Stimulated activated CD4-positive, alpha-beta T cell treated with anti-CD3 and anti-CD28 coated beads, Interleukin-15, amount 100 ng/mL, for 24 hours (primary cell): ENCODE results near the gene ACTRT2.

Experiments
- DNase-seq: peaks from one replicate; pipeline ENCODE4 v3.0.0-alpha.2; 2020

Gene ACTRT2

DNA sequence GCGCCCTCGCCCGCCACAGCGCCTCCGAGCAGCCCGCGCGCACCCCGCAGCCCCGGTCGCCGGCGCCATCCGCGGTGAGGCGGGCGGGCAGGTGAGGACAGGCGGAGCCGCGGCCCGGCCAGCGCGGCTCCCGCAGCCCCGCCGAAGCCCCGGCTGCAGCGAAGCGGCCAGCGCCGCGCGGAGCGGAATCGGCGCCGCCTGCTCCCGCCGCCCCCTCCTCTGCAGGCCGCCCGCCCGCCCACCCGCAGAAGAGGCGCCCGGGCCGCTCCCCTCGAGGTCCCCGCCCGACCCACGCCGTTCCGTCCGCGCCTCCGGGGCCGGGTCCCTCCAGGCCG, 49.0 kb downstream of the ACTRT2 start:
- DNase-seq = no peak

DNA sequence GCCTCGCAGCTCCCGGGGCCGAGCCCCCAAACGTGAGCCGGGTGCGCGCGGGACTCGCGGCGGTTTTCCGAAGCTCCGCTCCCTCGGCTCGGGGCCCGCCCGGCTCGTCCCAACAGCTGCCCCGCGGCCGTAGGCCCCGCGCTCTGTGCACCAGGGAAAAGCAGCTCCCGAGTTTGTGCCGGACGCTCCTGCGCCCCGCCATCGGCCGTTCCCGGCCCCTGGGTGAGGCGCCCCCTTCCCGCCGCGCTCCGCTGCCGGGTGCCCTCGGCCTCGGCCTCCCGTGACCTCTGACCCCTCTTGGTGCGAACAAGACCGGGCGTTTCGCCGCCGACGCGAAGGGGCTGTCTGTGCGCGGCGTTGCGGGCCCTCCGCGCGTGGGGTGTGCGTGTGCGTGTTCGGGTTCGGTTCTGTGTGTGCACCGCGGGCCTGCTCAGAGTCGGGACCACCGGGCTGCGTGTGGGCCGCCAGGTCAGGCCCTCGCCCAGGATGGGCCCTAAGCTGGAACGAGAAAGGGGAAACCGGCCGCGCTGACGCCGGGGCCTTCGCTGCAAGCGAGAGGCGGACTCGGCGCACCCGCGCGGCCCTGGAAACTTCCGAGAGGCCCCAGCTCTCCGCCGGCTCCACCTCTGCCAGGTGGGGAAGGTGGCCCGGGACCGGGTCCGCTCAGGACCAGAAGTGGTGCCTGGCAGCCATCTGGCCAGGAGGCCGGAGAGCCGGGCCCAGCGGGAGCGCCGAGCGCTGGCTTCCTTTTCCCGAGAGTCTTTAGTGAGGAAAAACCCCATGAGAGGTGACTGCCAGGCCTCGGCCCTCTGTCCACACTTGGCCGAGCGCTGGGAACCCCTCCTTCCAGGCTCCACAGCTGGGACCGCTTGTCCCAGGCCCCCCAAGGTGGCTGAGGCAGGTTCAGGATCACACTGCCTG, 49.6 kb downstream of the ACTRT2 start:
- no peak for DNase-seq

DNA sequence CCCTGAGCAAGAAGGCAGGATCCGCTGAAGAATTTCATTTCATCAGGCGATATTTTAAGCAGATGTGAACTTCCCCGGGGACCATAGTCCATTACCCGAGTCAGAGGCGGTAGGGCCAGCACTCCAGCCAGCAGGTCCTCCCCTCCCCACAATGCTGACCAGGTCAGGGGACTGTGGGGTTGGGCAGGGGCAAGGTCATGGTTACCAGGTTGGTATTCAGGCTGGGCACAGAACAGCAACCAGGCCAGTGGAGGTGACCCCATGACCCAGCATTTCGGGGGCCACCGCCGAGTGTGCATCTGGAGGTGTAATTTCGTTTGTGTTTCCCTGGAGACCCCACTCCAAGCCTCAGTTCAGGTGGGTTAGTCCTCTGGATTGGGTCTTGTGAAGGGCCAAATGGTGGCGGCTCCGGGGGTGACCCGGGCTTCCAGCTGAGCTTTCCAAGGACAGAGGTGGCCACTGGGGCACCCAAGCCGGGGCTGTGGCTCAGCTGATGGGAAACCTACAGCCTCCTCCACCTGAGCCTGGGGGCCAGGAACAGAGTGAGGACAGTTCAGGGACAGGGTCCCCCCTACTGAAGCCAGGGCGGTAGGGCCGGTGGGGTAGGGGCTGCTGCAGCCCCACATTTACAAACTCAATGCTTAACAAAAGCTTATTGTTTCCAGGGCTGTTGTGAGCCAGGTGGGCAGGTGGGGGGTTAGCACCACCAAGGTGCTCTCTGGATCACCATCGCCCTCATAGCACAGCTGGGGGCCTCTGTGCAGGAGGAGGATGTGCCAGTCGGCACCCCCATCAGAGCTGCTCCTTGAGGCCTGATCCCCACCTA, 50.5 kb downstream of the ACTRT2 start:
- no peak for DNase-seq
